HCT116 (cell line): ENCODE measurements around the gene PPARGC1A. TPM values are rescaled to one million over a fixed set of nuclear protein-coding genes. Genes with fewer than 3 reads are reported as not detected.

Experiments
- ATAC-seq: fragments of 200-7000 bp; cut with Tn5 transposase; 2 replicates; pipeline ENCODE4 v1.9.1; 2020; ENCODE audit warnings: mild to moderate bottlenecking, moderate library complexity
- BruUV-seq: library from RNA; stranded (reverse); fragments of 400-500 nt; replicated peaks from 2 replicates; lab custom pipeline; 2021; lab: Mats Ljungman, UMichigan
- CTCF ChIA-PET: fragments of 300-600 bp; sonication (Branson Sonifier 250); formaldehyde crosslinking; loops from one replicate; lab custom pipeline; 2021; ENCODE audit warnings: antibody characterized with exemption; lab: Charles Lee
- POLR2A ChIA-PET: fragments of 300-600, 350-600 bp; sonication (Branson Sonifier 250); formaldehyde crosslinking; loops from one replicate; lab custom pipeline; 2021; ENCODE audit warnings: antibody characterized with exemption; lab: Charles Lee
- RAD21 ChIA-PET, 2 experiments: fragments of 300-600 bp; sonication (Branson Sonifier 250); formaldehyde crosslinking; loops; one replicate each; lab custom pipeline; 2023; ENCODE audit warnings: low total read pairs in 2 of 2; ENCODE audit not compliant: uncharacterized antibody in 2 of 2, unreplicated experiment in 2 of 2, low non-redundant PET in 1 of 2; lab: Charles Lee
- DNase-seq: peaks from one replicate; pipeline ENCODE4 v3.0.0-alpha.2; 2010; ENCODE audit warnings: low read depth, low spot score
- H2AFZ ChIP-seq: fragments of 200-600 bp; shearing (Covaris generic), sonication (generic); 2 replicates; pipeline ENCODE4 v1.6.1; 2017; ENCODE audit warnings: low read depth, mixed run types, mixed read lengths, antibody characterized with exemption, low read length; ENCODE audit not compliant: poor library complexity, severe bottlenecking
- H3K27ac ChIP-seq: 2 replicates; pipeline ENCODE4 v1.5.1; 2012; ENCODE audit warnings: low read depth, low read length
- H3K27me3 ChIP-seq: fragments of 200-600 bp; sonication (generic); 2 replicates; pipeline ENCODE4 v1.6.1; 2016; ENCODE audit warnings: mixed run types, low read length, mixed read lengths; ENCODE audit not compliant: insufficient read depth
- H3K36me3 ChIP-seq, 2 experiments: fragments of 200-500 bp in 1 of 2; fragments of 200-600 bp in 1 of 2; sonication (Bioruptor generic) in 1 of 2; sonication (generic) in 1 of 2; 2 replicates each; pipeline versions ENCODE4 v1.5.1 to v1.6.1; 2014 to 2016; ENCODE audit warnings: low read length in 2 of 2, inconsistent platforms in 1 of 2, mixed read lengths in 1 of 2, mixed run types in 1 of 2; ENCODE audit not compliant: insufficient read depth in 2 of 2, control insufficient read depth in 1 of 2
- H3K4me1 ChIP-seq, 2 experiments: fragments of 200-600 bp in 1 of 2; sonication (generic) in 1 of 2; 2 replicates each; pipeline versions ENCODE4 v1.5.1 to v1.6.1; 2012 to 2017; ENCODE audit warnings: low read length in 2 of 2, inconsistent platforms in 1 of 2, mild to moderate bottlenecking in 1 of 2, mixed read lengths in 1 of 2, mixed run types in 1 of 2, moderate library complexity in 1 of 2; ENCODE audit not compliant: insufficient read depth in 2 of 2, control insufficient read depth in 1 of 2
- H3K4me2 ChIP-seq: fragments of 200-600 bp; sonication (generic); 2 replicates; pipeline ENCODE4 v1.6.1; 2017; ENCODE audit warnings: mixed run types, low read length, mixed read lengths
- H3K4me3 ChIP-seq, 2 experiments: fragments of 200-600 bp in 1 of 2; sonication (generic) in 1 of 2; replicated peaks in 1 of 2; 2 replicates each; pipeline ENCODE4 v1.5.1; 2011 to 2016; ENCODE audit warnings: low read length in 2 of 2, control low read depth in 1 of 2, low read depth in 1 of 2, mild to moderate bottlenecking in 1 of 2, mixed read lengths in 1 of 2, mixed run types in 1 of 2
- H3K79me2 ChIP-seq: fragments of 200-600 bp; sonication (generic); 2 replicates; pipeline ENCODE4 v1.6.1; 2017; ENCODE audit warnings: mild to moderate bottlenecking, mixed run types, low read length, moderate library complexity, mixed read lengths; ENCODE audit not compliant: insufficient read depth
- H3K9ac ChIP-seq: fragments of 200-600 bp; sonication (generic); 2 replicates; pipeline ENCODE4 v1.6.1; 2016; ENCODE audit warnings: low read length, mixed read lengths
- H3K9me2 ChIP-seq: fragments of 200-600 bp; sonication (generic), shearing (Covaris generic); 2 replicates; pipeline ENCODE4 v1.6.1; 2017; ENCODE audit warnings: mixed run types, mild to moderate bottlenecking, moderate library complexity; ENCODE audit not compliant: insufficient read depth
- H3K9me3 ChIP-seq, 2 experiments: fragments of 200-500 bp in 1 of 2; fragments of 200-600 bp in 1 of 2; sonication (Bioruptor generic) in 1 of 2; sonication (generic) in 1 of 2; 2 replicates each; pipeline ENCODE4 v1.6.1; 2014 to 2017; ENCODE audit warnings: low read length in 2 of 2, mixed read lengths in 2 of 2, inconsistent platforms in 1 of 2, low read depth in 1 of 2, mild to moderate bottlenecking in 1 of 2, mixed run types in 1 of 2, moderate library complexity in 1 of 2; ENCODE audit not compliant: control insufficient read depth in 1 of 2, insufficient read depth in 1 of 2
- H4K20me1 ChIP-seq: fragments of 200-600 bp; sonication (generic), shearing (Covaris generic); 2 replicates; pipeline ENCODE4 v1.6.1; 2017; ENCODE audit warnings: mixed run types, mild to moderate bottlenecking, moderate library complexity; ENCODE audit not compliant: insufficient read depth
- CEBPB ChIP-seq: IDR thresholded peaks from 2 replicates; pipeline ENCODE4 v1.6.1; 2012; ENCODE audit warnings: low read depth
- POLR2AphosphoS5 ChIP-seq: IDR thresholded peaks from 2 replicates; pipeline ENCODE4 v1.6.1; 2011; ENCODE audit warnings: mild to moderate bottlenecking, low read depth, low read length, moderate library complexity
- SP1 ChIP-seq: IDR thresholded peaks from 2 replicates; pipeline ENCODE4 v1.6.1; 2012; ENCODE audit warnings: low read depth
- YY1 ChIP-seq: IDR thresholded peaks from 2 replicates; pipeline ENCODE4 v1.6.1; 2011; ENCODE audit warnings: low read length, low read depth, moderate library complexity, mild to moderate bottlenecking; ENCODE audit not compliant: insufficient replicate concordance; ENCODE audit errors: extremely low read depth
- intact Hi-C: fragments of 100-400 bp; cut with micrococcal nuclease; formaldehyde crosslinking; loops from 2 replicates; pipeline ENCODE4 v1.10.0; 2022
- total RNA-seq: library from RNA; stranded (reverse); gene quantifications from one replicate; pipeline ENCODE4 v1.2.1, GENCODE V29; 2021; ENCODE audit not compliant: unreplicated experiment
- TF ChIP-seq, protein P1 (sequence below): IDR thresholded peaks from 2 replicates; pipeline ENCODE4 v1.6.1; 2011; ENCODE audit warnings: mild to moderate bottlenecking, low read length, moderate library complexity; ENCODE audit not compliant: insufficient replicate concordance; ENCODE audit errors: extremely low read depth
- TF ChIP-seq, protein P2 (sequence below): IDR thresholded peaks from 2 replicates; pipeline ENCODE4 v1.6.1; 2012
- TF ChIP-seq, protein P3 (sequence below), 3 experiments: fragments of 200-600 bp in 1 of 3; sonication (generic) in 1 of 3; IDR thresholded peaks in 2 of 3; conservative IDR thresholded peaks in 1 of 3; 2 replicates each; pipeline ENCODE4 v1.5.1; 2012 to 2017; ENCODE audit warnings: low read depth in 2 of 3, low read length in 2 of 3, antibody characterized with exemption in 1 of 3, borderline replicate concordance in 1 of 3, control low read depth in 1 of 3, mild to moderate bottlenecking in 1 of 3, mixed read lengths in 1 of 3, mixed run types in 1 of 3, moderate library complexity in 1 of 3; ENCODE audit not compliant: insufficient read depth in 1 of 3
- TF ChIP-seq, protein P4 (sequence below): IDR thresholded peaks from 2 replicates; pipeline ENCODE4 v1.6.1; 2012; ENCODE audit warnings: low read depth

PPARGC1A gene
- total RNA-seq, 1 experiment from 2014 or later, result not detected

DNA sequence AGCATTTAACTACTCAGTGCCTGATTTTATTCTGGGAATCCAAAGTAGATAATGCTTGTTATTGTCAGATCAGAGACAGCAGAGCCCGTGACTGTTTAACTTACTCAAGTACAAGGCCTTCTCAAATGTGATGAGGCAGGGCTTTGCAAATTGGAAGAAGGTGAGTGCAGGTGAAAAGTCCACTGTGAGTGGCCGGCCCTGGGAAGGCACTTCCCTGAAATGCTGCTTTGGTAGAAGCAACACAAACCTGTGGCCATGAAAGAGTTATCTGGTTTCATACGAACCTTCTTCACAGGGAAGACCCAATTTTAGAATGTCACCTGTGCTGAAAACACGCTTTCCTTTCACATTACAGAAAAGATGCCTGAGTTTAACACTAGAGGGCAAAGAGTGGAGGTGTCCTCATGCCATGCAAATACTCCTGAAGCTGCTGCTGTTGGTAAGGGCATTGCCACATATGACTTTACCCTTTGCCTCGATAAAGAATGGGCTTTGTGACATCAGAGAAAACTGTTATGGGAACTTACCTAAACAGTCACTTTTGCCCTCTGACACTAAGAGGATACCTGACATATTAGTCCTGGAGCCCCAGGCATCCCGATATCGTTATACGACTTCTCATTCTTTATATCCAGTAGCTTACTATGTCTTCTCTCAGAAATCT, 8.0 kb downstream of the PPARGC1A start:
- no peaks in the 10 kb centered on the region for H3K9me2 ChIP-seq
- H3K4me1 ChIP-seq, result no peaks in the 10 kb centered on the region
- H2AFZ ChIP-seq, result no peak overlapping the region
- DNase-seq, result no peak
- no TSS peak for BruUV-seq
- RAD21 ChIA-PET, result no interaction called here
- intact Hi-C loops, result no loop called here
- CTCF ChIA-PET, result no interaction called here
- TF ChIP-seq CEBPB (no peak), POLR2AphosphoS5 (no peak), YY1 (no peak), SP1 (no peak)
- TF ChIP-seq, protein P1, sequence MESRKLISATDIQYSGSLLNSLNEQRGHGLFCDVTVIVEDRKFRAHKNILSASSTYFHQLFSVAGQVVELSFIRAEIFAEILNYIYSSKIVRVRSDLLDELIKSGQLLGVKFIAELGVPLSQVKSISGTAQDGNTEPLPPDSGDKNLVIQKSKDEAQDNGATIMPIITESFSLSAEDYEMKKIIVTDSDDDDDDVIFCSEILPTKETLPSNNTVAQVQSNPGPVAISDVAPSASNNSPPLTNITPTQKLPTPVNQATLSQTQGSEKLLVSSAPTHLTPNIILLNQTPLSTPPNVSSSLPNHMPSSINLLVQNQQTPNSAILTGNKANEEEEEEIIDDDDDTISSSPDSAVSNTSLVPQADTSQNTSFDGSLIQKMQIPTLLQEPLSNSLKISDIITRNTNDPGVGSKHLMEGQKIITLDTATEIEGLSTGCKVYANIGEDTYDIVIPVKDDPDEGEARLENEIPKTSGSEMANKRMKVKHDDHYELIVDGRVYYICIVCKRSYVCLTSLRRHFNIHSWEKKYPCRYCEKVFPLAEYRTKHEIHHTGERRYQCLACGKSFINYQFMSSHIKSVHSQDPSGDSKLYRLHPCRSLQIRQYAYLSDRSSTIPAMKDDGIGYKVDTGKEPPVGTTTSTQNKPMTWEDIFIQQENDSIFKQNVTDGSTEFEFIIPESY, result no peak
- TF ChIP-seq, protein P2, sequence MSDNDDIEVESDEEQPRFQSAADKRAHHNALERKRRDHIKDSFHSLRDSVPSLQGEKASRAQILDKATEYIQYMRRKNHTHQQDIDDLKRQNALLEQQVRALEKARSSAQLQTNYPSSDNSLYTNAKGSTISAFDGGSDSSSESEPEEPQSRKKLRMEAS, result no peak
- TF ChIP-seq, protein P3, sequence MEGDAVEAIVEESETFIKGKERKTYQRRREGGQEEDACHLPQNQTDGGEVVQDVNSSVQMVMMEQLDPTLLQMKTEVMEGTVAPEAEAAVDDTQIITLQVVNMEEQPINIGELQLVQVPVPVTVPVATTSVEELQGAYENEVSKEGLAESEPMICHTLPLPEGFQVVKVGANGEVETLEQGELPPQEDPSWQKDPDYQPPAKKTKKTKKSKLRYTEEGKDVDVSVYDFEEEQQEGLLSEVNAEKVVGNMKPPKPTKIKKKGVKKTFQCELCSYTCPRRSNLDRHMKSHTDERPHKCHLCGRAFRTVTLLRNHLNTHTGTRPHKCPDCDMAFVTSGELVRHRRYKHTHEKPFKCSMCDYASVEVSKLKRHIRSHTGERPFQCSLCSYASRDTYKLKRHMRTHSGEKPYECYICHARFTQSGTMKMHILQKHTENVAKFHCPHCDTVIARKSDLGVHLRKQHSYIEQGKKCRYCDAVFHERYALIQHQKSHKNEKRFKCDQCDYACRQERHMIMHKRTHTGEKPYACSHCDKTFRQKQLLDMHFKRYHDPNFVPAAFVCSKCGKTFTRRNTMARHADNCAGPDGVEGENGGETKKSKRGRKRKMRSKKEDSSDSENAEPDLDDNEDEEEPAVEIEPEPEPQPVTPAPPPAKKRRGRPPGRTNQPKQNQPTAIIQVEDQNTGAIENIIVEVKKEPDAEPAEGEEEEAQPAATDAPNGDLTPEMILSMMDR (IDR thresholded peaks at IDR 0.05 in 2 of 3, conservative IDR thresholded peaks at IDR 0.05 in 1 of 3; ENCODE audit: borderline replicate concordance in 1 of 3, insufficient read depth in 1 of 3, low read depth in 2 of 3, low read length in 2 of 3), result no peak
- TF ChIP-seq, protein P4, sequence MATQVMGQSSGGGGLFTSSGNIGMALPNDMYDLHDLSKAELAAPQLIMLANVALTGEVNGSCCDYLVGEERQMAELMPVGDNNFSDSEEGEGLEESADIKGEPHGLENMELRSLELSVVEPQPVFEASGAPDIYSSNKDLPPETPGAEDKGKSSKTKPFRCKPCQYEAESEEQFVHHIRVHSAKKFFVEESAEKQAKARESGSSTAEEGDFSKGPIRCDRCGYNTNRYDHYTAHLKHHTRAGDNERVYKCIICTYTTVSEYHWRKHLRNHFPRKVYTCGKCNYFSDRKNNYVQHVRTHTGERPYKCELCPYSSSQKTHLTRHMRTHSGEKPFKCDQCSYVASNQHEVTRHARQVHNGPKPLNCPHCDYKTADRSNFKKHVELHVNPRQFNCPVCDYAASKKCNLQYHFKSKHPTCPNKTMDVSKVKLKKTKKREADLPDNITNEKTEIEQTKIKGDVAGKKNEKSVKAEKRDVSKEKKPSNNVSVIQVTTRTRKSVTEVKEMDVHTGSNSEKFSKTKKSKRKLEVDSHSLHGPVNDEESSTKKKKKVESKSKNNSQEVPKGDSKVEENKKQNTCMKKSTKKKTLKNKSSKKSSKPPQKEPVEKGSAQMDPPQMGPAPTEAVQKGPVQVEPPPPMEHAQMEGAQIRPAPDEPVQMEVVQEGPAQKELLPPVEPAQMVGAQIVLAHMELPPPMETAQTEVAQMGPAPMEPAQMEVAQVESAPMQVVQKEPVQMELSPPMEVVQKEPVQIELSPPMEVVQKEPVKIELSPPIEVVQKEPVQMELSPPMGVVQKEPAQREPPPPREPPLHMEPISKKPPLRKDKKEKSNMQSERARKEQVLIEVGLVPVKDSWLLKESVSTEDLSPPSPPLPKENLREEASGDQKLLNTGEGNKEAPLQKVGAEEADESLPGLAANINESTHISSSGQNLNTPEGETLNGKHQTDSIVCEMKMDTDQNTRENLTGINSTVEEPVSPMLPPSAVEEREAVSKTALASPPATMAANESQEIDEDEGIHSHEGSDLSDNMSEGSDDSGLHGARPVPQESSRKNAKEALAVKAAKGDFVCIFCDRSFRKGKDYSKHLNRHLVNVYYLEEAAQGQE, result no peak
- TF ChIP-seq, all 23 proteins: peak for 0
- Histone ChIP-seq H3K4me3 (no peak overlapping the region), H3K9ac (no peak overlapping the region), H3K27ac (no peak overlapping the region), H3K27me3 (no peaks in the 10 kb centered on the region), H3K79me2 (no peaks in the 10 kb centered on the region), H3K9me3 (peaks cover 0 to 11% of the 10 kb centered on the region in 2 experiments; a peak in 2 of 4 replicates), H3K36me3 (no peaks in the 10 kb centered on the region), H3K4me2 (no peak overlapping the region), H4K20me1 (no peaks in the 10 kb centered on the region)
- ATAC-seq, result no peak
- POLR2A ChIA-PET, result no interaction called here
